ENCODE data around the gene GPC5.

Gene GPC5

DNA sequence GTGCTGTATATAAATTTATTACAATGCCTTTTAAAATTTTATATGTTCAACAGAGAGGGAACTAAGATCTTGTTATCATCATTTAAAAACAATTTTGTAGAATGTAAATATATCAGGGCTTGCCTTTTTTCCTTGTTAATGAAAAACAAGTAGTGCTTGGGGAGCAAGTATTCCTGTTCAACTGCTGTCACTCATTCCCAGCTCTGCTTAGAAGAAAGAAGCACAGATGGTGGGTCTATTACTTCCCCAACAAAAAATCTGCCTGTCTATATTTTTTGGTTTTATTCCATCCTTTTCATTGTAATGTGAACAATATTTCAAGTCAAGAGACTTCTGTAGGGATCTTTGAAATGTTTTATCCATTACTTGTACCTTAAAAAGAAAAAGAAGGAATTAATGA lies 503.9 kb downstream of the GPC5 start:
- H4K20me1 ChIP-seq: no peaks in the 10 kb centered on the region
- no peak overlapping the region for H3K9ac ChIP-seq
- no peaks in the 10 kb centered on the region for H3K27me3 ChIP-seq
- no peak for TF ChIP-seq Cebpa-rat (IDR thresholded peaks at IDR 0.05)
- H3K4me3 ChIP-seq: no peak overlapping the region
- peaks cover 13% of the 10 kb centered on the region for H3K4me1 ChIP-seq
- no peaks in the 10 kb centered on the region for H3K9me3 ChIP-seq
- H3K36me3 ChIP-seq: no peaks in the 10 kb centered on the region
- no peak overlapping the region for H3K27ac ChIP-seq
- H3K4me2 ChIP-seq: no peak overlapping the region

DNA sequence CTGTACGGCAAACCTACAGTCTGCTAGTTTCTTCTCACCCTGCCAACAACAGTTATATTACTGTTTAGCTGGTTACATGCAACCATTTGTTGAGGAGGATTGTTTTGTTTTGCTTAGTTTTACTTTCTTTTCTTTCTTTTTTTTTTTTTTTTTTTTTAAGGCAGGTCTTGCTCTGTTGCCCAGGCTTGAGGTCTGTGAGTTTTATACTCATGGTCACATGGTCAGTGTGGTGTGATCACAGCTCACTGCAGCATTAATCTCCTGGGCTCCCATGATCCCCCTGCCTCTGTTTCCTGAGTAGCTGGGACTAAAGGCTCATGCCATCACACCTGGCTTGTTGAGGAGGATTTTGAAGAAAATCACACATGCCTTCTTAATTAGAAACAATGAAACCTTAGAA lies 505.6 kb downstream of the GPC5 start:
- H4K20me1 ChIP-seq: no peaks in the 10 kb centered on the region
- no peak overlapping the region for H3K9ac ChIP-seq
- TF ChIP-seq Cebpa-rat (IDR thresholded peaks at IDR 0.05): no peak
- H3K36me3 ChIP-seq: no peaks in the 10 kb centered on the region
- peaks cover 13% of the 10 kb centered on the region for H3K4me1 ChIP-seq
- H3K27ac ChIP-seq: no peak overlapping the region
- no peaks in the 10 kb centered on the region for H3K9me3 ChIP-seq
- H3K27me3 ChIP-seq: no peaks in the 10 kb centered on the region
- H3K4me3 ChIP-seq: no peak overlapping the region
- peak overlapping the region; percentile 25 for H3K4me2 ChIP-seq

GRCh38 chr13:91904597-91904996 lies 506.2 kb downstream of the GPC5 start:
- Histone ChIP-seq H3K4me2 (peak overlapping the region; percentile 25), H3K9me3 (no peaks in the 10 kb centered on the region), H3K4me1 (peaks cover 13% of the 10 kb centered on the region), H3K4me3 (no peak overlapping the region), H4K20me1 (no peaks in the 10 kb centered on the region), H3K9ac (no peak overlapping the region), H3K27me3 (no peaks in the 10 kb centered on the region), H3K36me3 (no peaks in the 10 kb centered on the region), H3K27ac (no peak overlapping the region)
- no peak for TF ChIP-seq Cebpa-rat (IDR thresholded peaks at IDR 0.05)

GRCh38 chr13:91907398-91907797 lies 509.0 kb downstream of the GPC5 start:
- no peaks in the 10 kb centered on the region for H3K9me3 ChIP-seq
- no peak overlapping the region for H3K9ac ChIP-seq
- no peak overlapping the region for H3K4me3 ChIP-seq
- H3K36me3 ChIP-seq: no peaks in the 10 kb centered on the region
- H3K4me2 ChIP-seq: no peak overlapping the region
- no peak overlapping the region for H3K27ac ChIP-seq
- H4K20me1 ChIP-seq: no peaks in the 10 kb centered on the region
- no peaks in the 10 kb centered on the region for H3K27me3 ChIP-seq
- TF ChIP-seq Cebpa-rat (IDR thresholded peaks at IDR 0.05): no peak
- peaks cover 13% of the 10 kb centered on the region for H3K4me1 ChIP-seq

GRCh38 chr13:91909617-91910016 lies 511.2 kb downstream of the GPC5 start:
- Histone ChIP-seq H3K4me2 (no peak overlapping the region), H3K36me3 (no peaks in the 10 kb centered on the region), H3K27ac (no peak overlapping the region), H3K27me3 (no peaks in the 10 kb centered on the region), H3K4me3 (no peak overlapping the region), H3K9me3 (no peaks in the 10 kb centered on the region), H4K20me1 (no peaks in the 10 kb centered on the region), H3K9ac (no peak overlapping the region), H3K4me1 (peaks cover 5% of the 10 kb centered on the region)
- no peak for TF ChIP-seq Cebpa-rat (IDR thresholded peaks at IDR 0.05)

- no peaks in the 10 kb centered on the region for H3K27me3 ChIP-seq
- H3K4me2 ChIP-seq: no peak overlapping the region
- no peak overlapping the region for H3K27ac ChIP-seq
- no peaks in the 10 kb centered on the region for H4K20me1 ChIP-seq
- no peak for TF ChIP-seq Cebpa-rat (IDR thresholded peaks at IDR 0.05)
- no peaks in the 10 kb centered on the region for H3K36me3 ChIP-seq
- H3K4me1 ChIP-seq: no peaks in the 10 kb centered on the region
- H3K9ac ChIP-seq: no peak overlapping the region
- no peaks in the 10 kb centered on the region for H3K9me3 ChIP-seq
- no peak overlapping the region for H3K4me3 ChIP-seq
These were observed 524.7 kb downstream of the GPC5 start for GRCh38 chr13:91922969-91923592.

DNA sequence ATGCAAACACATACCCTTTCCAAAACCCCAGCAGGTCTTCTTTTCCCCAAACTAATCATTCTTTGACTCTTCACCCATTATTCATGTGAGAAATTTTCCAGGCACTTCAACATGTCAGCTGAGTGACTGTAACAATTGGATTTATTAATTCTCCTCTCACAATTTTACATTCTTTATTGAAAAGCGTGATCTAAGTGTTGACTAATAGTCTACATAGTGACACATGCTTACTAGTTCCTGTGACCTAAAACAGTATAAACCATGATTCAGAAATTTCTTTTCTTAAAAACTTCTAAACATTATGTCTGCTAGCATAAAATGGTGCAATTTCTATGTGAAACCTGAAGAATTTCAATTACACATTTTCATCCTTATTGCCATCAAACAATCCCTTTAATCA lies 532.3 kb downstream of the GPC5 start:
- no peaks in the 10 kb centered on the region for H3K36me3 ChIP-seq
- H3K4me1 ChIP-seq: no peaks in the 10 kb centered on the region
- no peak overlapping the region for H3K4me3 ChIP-seq
- no peak overlapping the region for H3K9ac ChIP-seq
- no peaks in the 10 kb centered on the region for H4K20me1 ChIP-seq
- no peaks in the 10 kb centered on the region for H3K9me3 ChIP-seq
- TF ChIP-seq Cebpa-rat (IDR thresholded peaks at IDR 0.05): no peak
- no peak overlapping the region for H3K4me2 ChIP-seq
- no peaks in the 10 kb centered on the region for H3K27me3 ChIP-seq
- H3K27ac ChIP-seq: no peak overlapping the region

DNA sequence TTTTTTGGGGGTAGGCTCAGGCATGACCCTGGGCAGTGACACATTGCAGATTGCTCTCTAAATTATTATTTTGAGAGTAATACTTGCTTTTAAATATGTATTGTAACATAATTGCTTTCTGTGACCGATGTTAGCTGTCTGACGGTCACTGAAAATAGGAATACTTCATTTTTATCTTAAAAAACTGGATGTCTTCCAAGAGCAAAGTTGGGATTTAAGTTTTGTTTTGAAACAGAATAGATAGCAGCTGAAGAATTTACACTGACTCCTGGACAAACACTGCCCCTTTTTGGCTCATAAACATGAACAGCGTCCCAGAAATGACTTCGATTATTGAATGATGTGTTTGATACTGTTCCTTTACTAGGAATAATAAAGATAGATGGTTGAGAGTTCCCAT lies 535.9 kb downstream of the GPC5 start:
- no peak overlapping the region for H3K4me2 ChIP-seq

DNA sequence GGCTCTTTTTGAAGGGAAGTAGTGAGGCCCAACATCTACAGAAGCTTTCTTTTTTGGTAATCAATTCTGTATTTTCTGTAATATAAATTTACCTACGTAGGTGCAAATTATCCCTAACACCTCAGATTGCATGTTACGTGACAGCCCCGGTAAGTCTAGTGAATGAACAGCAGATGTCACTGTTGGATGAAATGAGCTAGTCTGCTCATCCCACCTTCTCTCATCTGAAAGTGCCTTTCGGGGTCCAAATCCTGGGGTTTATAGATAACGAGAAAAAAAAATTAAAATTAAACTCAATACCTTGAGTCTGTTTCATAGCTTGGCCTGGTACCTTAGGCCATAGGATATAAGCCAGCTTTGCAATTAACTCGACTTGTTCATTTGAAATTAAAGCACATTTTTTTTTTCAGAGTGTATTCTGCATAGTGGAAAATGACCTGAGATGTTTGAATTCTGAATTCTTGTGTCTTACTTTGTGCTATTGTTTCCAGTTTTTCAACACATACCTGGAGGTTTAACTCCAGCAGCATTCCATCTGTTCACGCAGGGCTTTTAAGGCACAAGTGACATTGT lies 548.2 kb downstream of the GPC5 start:
- Histone ChIP-seq H3K4me1 (no peaks in the 10 kb centered on the region), H3K4me2 (no peak overlapping the region), H3K27me3 (no peaks in the 10 kb centered on the region), H3K4me3 (no peak overlapping the region), H4K20me1 (no peaks in the 10 kb centered on the region), H3K9ac (no peak overlapping the region), H3K9me3 (no peaks in the 10 kb centered on the region), H3K36me3 (no peaks in the 10 kb centered on the region), H3K27ac (no peak overlapping the region)
- no peak for TF ChIP-seq Cebpa-rat (IDR thresholded peaks at IDR 0.05)

More for the DNA sequence above, 535.9 kb downstream of the GPC5 start:
- H3K36me3 ChIP-seq: no peaks in the 10 kb centered on the region
- no peak overlapping the region for H3K27ac ChIP-seq
- H3K4me3 ChIP-seq: no peak overlapping the region
- H3K9me3 ChIP-seq: no peaks in the 10 kb centered on the region
- H3K27me3 ChIP-seq: no peaks in the 10 kb centered on the region
- no peaks in the 10 kb centered on the region for H3K4me1 ChIP-seq
- no peak overlapping the region for H3K9ac ChIP-seq
- TF ChIP-seq Cebpa-rat (IDR thresholded peaks at IDR 0.05): no peak
- no peaks in the 10 kb centered on the region for H4K20me1 ChIP-seq

DNA sequence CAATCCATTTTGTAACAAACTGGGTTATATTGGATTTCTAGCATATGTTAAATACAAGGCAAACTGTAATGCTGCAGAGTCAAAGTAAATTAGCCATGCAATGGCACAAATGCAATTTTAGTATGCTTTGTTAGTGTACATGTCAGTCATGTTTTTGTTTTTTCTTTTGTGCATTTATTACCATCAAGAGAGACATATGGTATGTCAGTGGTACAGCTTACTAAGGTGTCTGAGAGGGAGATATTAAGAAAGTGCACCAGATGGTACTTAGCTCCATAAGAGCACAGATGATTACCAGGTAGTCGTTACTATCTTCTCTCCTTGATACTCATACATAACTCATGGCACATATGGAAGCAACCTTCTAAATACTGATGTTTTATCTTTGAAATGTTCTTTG lies 550.3 kb downstream of the GPC5 start:
- H3K4me2 ChIP-seq: no peak overlapping the region
- no peak overlapping the region for H3K9ac ChIP-seq
- H4K20me1 ChIP-seq: no peaks in the 10 kb centered on the region

GRCh38 chr13:91950803-91951202 lies 552.4 kb downstream of the GPC5 start:
- no peak overlapping the region for H3K27ac ChIP-seq
- no peak overlapping the region for H3K4me2 ChIP-seq
- H3K36me3 ChIP-seq: no peaks in the 10 kb centered on the region
- TF ChIP-seq Cebpa-rat (IDR thresholded peaks at IDR 0.05): no peak
- H3K4me1 ChIP-seq: no peaks in the 10 kb centered on the region
- no peak overlapping the region for H3K9ac ChIP-seq
- no peak overlapping the region for H3K4me3 ChIP-seq
- H3K9me3 ChIP-seq: no peaks in the 10 kb centered on the region
- H4K20me1 ChIP-seq: no peaks in the 10 kb centered on the region
- no peaks in the 10 kb centered on the region for H3K27me3 ChIP-seq

More for the DNA sequence above, 550.3 kb downstream of the GPC5 start:
- no peaks in the 10 kb centered on the region for H3K36me3 ChIP-seq
- no peak for TF ChIP-seq Cebpa-rat (IDR thresholded peaks at IDR 0.05)
- no peak overlapping the region for H3K27ac ChIP-seq
- H3K9me3 ChIP-seq: no peaks in the 10 kb centered on the region
- H3K4me3 ChIP-seq: no peak overlapping the region
- H3K27me3 ChIP-seq: no peaks in the 10 kb centered on the region
- H3K4me1 ChIP-seq: no peaks in the 10 kb centered on the region
